ENCODE results near the gene MTERF4. TPM values are rescaled to one million over a fixed set of nuclear protein-coding genes. Genes with fewer than 3 reads are reported as not detected.

Gene MTERF4
- total RNA-seq, 1 experiment from 2014 or later: 13.6 TPM

GRCh38 chr2:241132538-241133435 lies 30.7 kb upstream of the MTERF4 start:
- ChIA-PET CTCF (no interaction called here), POLR2A (ENCODE audit: unreplicated experiment) (no interaction called here)
- no TSS peak for BruUV-seq (replicated peaks)

GRCh38 chr2:241131531-241131930 lies 29.4 kb upstream of the MTERF4 start:
- H3K4me1 ChIP-seq (ENCODE audit: insufficient read depth, low read length): no peaks in the 10 kb centered on the region
- H3K36me3 ChIP-seq (ENCODE audit: low read depth, low read length): no peaks in the 10 kb centered on the region
- DNase-seq: no peak
- no TSS peak for BruUV-seq (replicated peaks)
- H3K4me3 ChIP-seq (ENCODE audit: low read length): no peak overlapping the region
- no peaks in the 10 kb centered on the region for H3K9me2 ChIP-seq (replicated peaks; ENCODE audit: low read length)
- ChIA-PET POLR2A (ENCODE audit: unreplicated experiment) (no interaction called here), CTCF (no interaction called here)
- no peak overlapping the region for H3K27ac ChIP-seq (ENCODE audit: low read length)
- no peaks in the 10 kb centered on the region for H3F3A ChIP-seq (ENCODE audit: low read length, unreplicated experiment)
- H3K79me2 ChIP-seq (ENCODE audit: low read length): no peaks in the 10 kb centered on the region
- TF ChIP-seq EZH2 (IDR thresholded peaks at IDR 0.05; ENCODE audit: low read length, unreplicated experiment) (no peak), CTCF (conservative IDR thresholded peaks at IDR 0.05; ENCODE audit: low read depth, low read length) (no peak), EZH2phosphoT487 (IDR thresholded peaks at IDR 0.05; ENCODE audit: borderline replicate concordance, low read length) (no peak)
- intact Hi-C loops (cut with micrococcal nuclease): no loop called here
- no peak for ATAC-seq
- no peaks in the 10 kb centered on the region for H3K27me3 ChIP-seq (ENCODE audit: low read length)
- H2AFZ ChIP-seq (ENCODE audit: low read length): no peak overlapping the region
- H3K4me2 ChIP-seq (ENCODE audit: low read length): no peak overlapping the region
- no peaks in the 10 kb centered on the region for H4K20me1 ChIP-seq (ENCODE audit: low read length)
- no peaks in the 10 kb centered on the region for H3K9me3 ChIP-seq (ENCODE audit: low read length)
- H3K9ac ChIP-seq (ENCODE audit: low read length): no peak overlapping the region

More at GRCh38 chr2:241132538-241133435, 30.7 kb upstream of the MTERF4 start:
- DNase-seq (no peak), ATAC-seq (no peak)
- Histone ChIP-seq H4K20me1 (ENCODE audit: low read length) (no peaks in the 10 kb centered on the region), H3F3A (ENCODE audit: low read length, unreplicated experiment) (no peaks in the 10 kb centered on the region), H3K27me3 (ENCODE audit: low read length) (no peaks in the 10 kb centered on the region), H3K4me2 (ENCODE audit: low read length) (no peak overlapping the region), H2AFZ (ENCODE audit: low read length) (no peak overlapping the region), H3K27ac (ENCODE audit: low read length) (no peak overlapping the region), H3K9me3 (ENCODE audit: low read length) (no peaks in the 10 kb centered on the region), H3K9me2 (replicated peaks; ENCODE audit: low read length) (no peaks in the 10 kb centered on the region), H3K79me2 (ENCODE audit: low read length) (no peaks in the 10 kb centered on the region), H3K9ac (ENCODE audit: low read length) (no peak overlapping the region), H3K4me1 (ENCODE audit: insufficient read depth, low read length) (no peaks in the 10 kb centered on the region), H3K4me3 (ENCODE audit: low read length) (no peak overlapping the region), H3K36me3 (ENCODE audit: low read depth, low read length) (no peaks in the 10 kb centered on the region)
- no peak for TF ChIP-seq CTCF (conservative IDR thresholded peaks at IDR 0.05; ENCODE audit: low read depth, low read length)
- no peak for TF ChIP-seq EZH2phosphoT487 (IDR thresholded peaks at IDR 0.05; ENCODE audit: borderline replicate concordance, low read length)
- no peak for TF ChIP-seq EZH2 (IDR thresholded peaks at IDR 0.05; ENCODE audit: low read length, unreplicated experiment)
- intact Hi-C loops (cut with micrococcal nuclease): no loop called here

GRCh38 chr2:241130316-241130715 lies 28.2 kb upstream of the MTERF4 start:
- POLR2A ChIA-PET (ENCODE audit: unreplicated experiment): no interaction called here
- intact Hi-C loops (cut with micrococcal nuclease): no loop called here
- no peaks in the 10 kb centered on the region for H3K36me3 ChIP-seq (ENCODE audit: low read depth, low read length)

More at GRCh38 chr2:241130316-241130715, 28.2 kb upstream of the MTERF4 start:
- DNase-seq (no peak), ATAC-seq (no peak)
- no peaks in the 10 kb centered on the region for H4K20me1 ChIP-seq (ENCODE audit: low read length)
- CTCF ChIA-PET: no interaction called here
- no peaks in the 10 kb centered on the region for H3K4me1 ChIP-seq (ENCODE audit: insufficient read depth, low read length)
- no peaks in the 10 kb centered on the region for H3K79me2 ChIP-seq (ENCODE audit: low read length)
- no peak overlapping the region for H3K4me3 ChIP-seq (ENCODE audit: low read length)
- TF ChIP-seq EZH2phosphoT487 (IDR thresholded peaks at IDR 0.05; ENCODE audit: borderline replicate concordance, low read length): no peak
- no peak for TF ChIP-seq EZH2 (IDR thresholded peaks at IDR 0.05; ENCODE audit: low read length, unreplicated experiment)
- TF ChIP-seq CTCF (conservative IDR thresholded peaks at IDR 0.05; ENCODE audit: low read depth, low read length): no peak
- H3K9me2 ChIP-seq (replicated peaks; ENCODE audit: low read length): no peaks in the 10 kb centered on the region
- H3K4me2 ChIP-seq (ENCODE audit: low read length): no peak overlapping the region
- no peaks in the 10 kb centered on the region for H3K27me3 ChIP-seq (ENCODE audit: low read length)
- H3K9ac ChIP-seq (ENCODE audit: low read length): no peak overlapping the region
- no peak overlapping the region for H2AFZ ChIP-seq (ENCODE audit: low read length)
- H3K9me3 ChIP-seq (ENCODE audit: low read length): no peaks in the 10 kb centered on the region
- H3K27ac ChIP-seq (ENCODE audit: low read length): no peak overlapping the region
- no peaks in the 10 kb centered on the region for H3F3A ChIP-seq (ENCODE audit: low read length, unreplicated experiment)
- no TSS peak for BruUV-seq (replicated peaks)

Measured in PC-3 (cell line).